DOHH2 (cell line): Measurements from ENCODE around the gene SERP2.

Source experiments
- H3F3A ChIP-seq: fragments of 200-600 bp; sonication (generic), shearing (Covaris generic); 2 replicates; pipeline ENCODE4 v1.6.0; 2016; ENCODE audit warnings: antibody characterized with exemption, mild to moderate bottlenecking; ENCODE audit not compliant: control insufficient read depth, insufficient read depth
- H3K27ac ChIP-seq: fragments of 200-600 bp; sonication (generic); 2 replicates; pipeline ENCODE4 v1.5.1; 2014; ENCODE audit warnings: low read depth, mild to moderate bottlenecking, low read length, moderate library complexity
- H3K27me3 ChIP-seq: fragments of 200-600 bp; sonication (generic); 2 replicates; pipeline ENCODE4 v1.6.1; 2014; ENCODE audit warnings: mild to moderate bottlenecking, low read length, mixed read lengths; ENCODE audit not compliant: control insufficient read depth
- H3K36me3 ChIP-seq: fragments of 200-600 bp; sonication (generic); 2 replicates; pipeline ENCODE4 v1.6.1; 2014; ENCODE audit warnings: mild to moderate bottlenecking, low read length, moderate library complexity, mixed read lengths; ENCODE audit not compliant: control insufficient read depth
- H3K4me1 ChIP-seq: fragments of 200-600 bp; sonication (generic); 2 replicates; pipeline ENCODE4 v1.6.1; 2014; ENCODE audit warnings: mild to moderate bottlenecking, low read length, mixed read lengths; ENCODE audit not compliant: control insufficient read depth
- H3K4me2 ChIP-seq: fragments of 200-600 bp; sonication (generic); 2 replicates; pipeline ENCODE4 v1.6.0; 2014; ENCODE audit warnings: mild to moderate bottlenecking, low read length, moderate library complexity
- H3K4me3 ChIP-seq: fragments of 200-600 bp; sonication (generic); 2 replicates; pipeline ENCODE4 v1.5.1; 2014; ENCODE audit warnings: mild to moderate bottlenecking, low read length, mixed read lengths
- H3K79me2 ChIP-seq: fragments of 200-600 bp; sonication (generic); 2 replicates; pipeline ENCODE4 v1.6.1; 2014; ENCODE audit warnings: mild to moderate bottlenecking, low read length, mixed read lengths; ENCODE audit not compliant: control insufficient read depth
- H3K9me2 ChIP-seq: fragments of 200-600 bp; sonication (generic); replicated peaks from 2 replicates; pipeline ENCODE4 v1.6.1; 2014; ENCODE audit warnings: mild to moderate bottlenecking, low read length, mixed read lengths; ENCODE audit not compliant: control insufficient read depth
- H3K9me3 ChIP-seq: fragments of 200-600 bp; sonication (generic); 2 replicates; pipeline ENCODE4 v1.6.1; 2014; ENCODE audit warnings: antibody characterized with exemption, low read length, mixed read lengths; ENCODE audit not compliant: control insufficient read depth, insufficient read depth
- H4K20me1 ChIP-seq: fragments of 200-600 bp; sonication (generic); 2 replicates; pipeline ENCODE4 v1.6.0; 2014; ENCODE audit warnings: low read depth, mild to moderate bottlenecking, antibody characterized with exemption, low read length, moderate library complexity; ENCODE audit not compliant: control insufficient read depth, insufficient read depth
- EZH2phosphoT487 ChIP-seq: fragments of 200-600 bp; sonication (generic); IDR thresholded peaks from 2 replicates; pipeline ENCODE4 v1.6.1; 2017; ENCODE audit warnings: borderline replicate concordance, mild to moderate bottlenecking, antibody characterized with exemption, low read length, moderate library complexity, mixed read lengths
- TF ChIP-seq, protein P1 (sequence below): fragments of 200-600 bp; sonication (generic); IDR thresholded peaks from one replicate; pipeline ENCODE4 v1.5.1; 2014; ENCODE audit warnings: antibody characterized with exemption, mild to moderate bottlenecking, low read depth, low read length; ENCODE audit not compliant: poor library complexity, severe bottlenecking

The SERP2 gene

DNA sequence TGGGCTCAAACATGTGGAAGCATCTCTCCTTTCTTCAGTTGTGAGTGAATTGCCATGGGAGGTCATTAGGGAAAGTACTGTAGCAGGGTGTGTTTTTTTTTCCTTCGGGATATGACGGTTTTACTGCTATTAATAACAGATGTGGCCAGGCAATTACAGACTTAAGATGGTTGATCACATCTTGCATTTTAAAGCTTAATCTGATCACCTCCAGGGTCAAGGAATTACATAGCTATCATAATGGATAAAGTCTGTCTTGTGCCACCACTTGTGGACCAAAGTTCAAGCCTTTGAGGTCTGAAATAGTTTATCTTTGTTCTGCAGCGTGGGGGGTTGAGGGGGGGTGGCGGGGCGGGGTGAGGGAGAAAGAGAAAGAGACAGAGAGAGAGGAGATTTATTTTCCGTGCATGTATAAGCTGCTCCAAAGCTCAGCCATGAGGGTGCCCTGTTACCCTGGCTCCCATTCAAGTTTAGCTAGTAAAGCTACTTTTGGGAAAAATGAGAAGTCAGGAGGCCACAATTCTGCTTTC lies 5.5 kb upstream of the SERP2 start:
- Histone ChIP-seq H3K36me3 (no peaks in the 10 kb centered on the region), H3K4me2 (no peak overlapping the region), H3K9me3 (no peaks in the 10 kb centered on the region), H3K4me1 (peaks cover 15% of the 10 kb centered on the region), H4K20me1 (no peaks in the 10 kb centered on the region), H3K4me3 (no peak overlapping the region), H3K9me2 (no peaks in the 10 kb centered on the region), H3K27ac (no peak overlapping the region), H3F3A (no peaks in the 10 kb centered on the region), H3K79me2 (no peaks in the 10 kb centered on the region), H3K27me3 (no peaks in the 10 kb centered on the region)
- TF ChIP-seq, protein P1, sequence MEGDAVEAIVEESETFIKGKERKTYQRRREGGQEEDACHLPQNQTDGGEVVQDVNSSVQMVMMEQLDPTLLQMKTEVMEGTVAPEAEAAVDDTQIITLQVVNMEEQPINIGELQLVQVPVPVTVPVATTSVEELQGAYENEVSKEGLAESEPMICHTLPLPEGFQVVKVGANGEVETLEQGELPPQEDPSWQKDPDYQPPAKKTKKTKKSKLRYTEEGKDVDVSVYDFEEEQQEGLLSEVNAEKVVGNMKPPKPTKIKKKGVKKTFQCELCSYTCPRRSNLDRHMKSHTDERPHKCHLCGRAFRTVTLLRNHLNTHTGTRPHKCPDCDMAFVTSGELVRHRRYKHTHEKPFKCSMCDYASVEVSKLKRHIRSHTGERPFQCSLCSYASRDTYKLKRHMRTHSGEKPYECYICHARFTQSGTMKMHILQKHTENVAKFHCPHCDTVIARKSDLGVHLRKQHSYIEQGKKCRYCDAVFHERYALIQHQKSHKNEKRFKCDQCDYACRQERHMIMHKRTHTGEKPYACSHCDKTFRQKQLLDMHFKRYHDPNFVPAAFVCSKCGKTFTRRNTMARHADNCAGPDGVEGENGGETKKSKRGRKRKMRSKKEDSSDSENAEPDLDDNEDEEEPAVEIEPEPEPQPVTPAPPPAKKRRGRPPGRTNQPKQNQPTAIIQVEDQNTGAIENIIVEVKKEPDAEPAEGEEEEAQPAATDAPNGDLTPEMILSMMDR = no peak
- no peak for TF ChIP-seq EZH2phosphoT487

GRCh38 chr13:44368599-44369368 lies 4.8 kb upstream of the SERP2 start:
- Histone ChIP-seq H3K4me2 (no peak overlapping the region), H4K20me1 (no peaks in the 10 kb centered on the region), H3F3A (no peaks in the 10 kb centered on the region), H3K4me3 (no peak overlapping the region), H3K27ac (no peak overlapping the region), H3K9me3 (no peaks in the 10 kb centered on the region), H3K9me2 (no peaks in the 10 kb centered on the region), H3K4me1 (peaks cover 9% of the 10 kb centered on the region), H3K79me2 (no peaks in the 10 kb centered on the region), H3K36me3 (no peaks in the 10 kb centered on the region), H3K27me3 (no peaks in the 10 kb centered on the region)
- TF ChIP-seq EZH2phosphoT487 = no peak
- TF ChIP-seq, protein P1 = no peak

GRCh38 chr13:44371421-44371820 lies 2.2 kb upstream of the SERP2 start:
- H3K9me3 ChIP-seq = no peaks in the 10 kb centered on the region
- H3F3A ChIP-seq = no peaks in the 10 kb centered on the region
- H3K9me2 ChIP-seq = no peaks in the 10 kb centered on the region
- H3K79me2 ChIP-seq = no peaks in the 10 kb centered on the region
- H3K36me3 ChIP-seq = no peaks in the 10 kb centered on the region
- no peak for TF ChIP-seq EZH2phosphoT487
- no peak overlapping the region for H3K4me2 ChIP-seq
- H4K20me1 ChIP-seq = no peaks in the 10 kb centered on the region
- no peaks in the 10 kb centered on the region for H3K27me3 ChIP-seq
- 0 out of 2 replicates have a peak, but pooled peaks cover 7% of the 10 kb centered on the region for H3K4me1 ChIP-seq
- no peak overlapping the region for H3K4me3 ChIP-seq
- H3K27ac ChIP-seq = no peak overlapping the region

- H3K4me3 ChIP-seq = no peak overlapping the region
- no peaks in the 10 kb centered on the region for H3K79me2 ChIP-seq
- H3K27ac ChIP-seq = no peak overlapping the region
- TF ChIP-seq EZH2phosphoT487 = no peak
- TF ChIP-seq, protein P1 = no peak
- 0 out of 2 replicates have a peak, but pooled peaks cover 7% of the 10 kb centered on the region for H3K4me1 ChIP-seq
- no peaks in the 10 kb centered on the region for H3K9me2 ChIP-seq
- H3K27me3 ChIP-seq = no peaks in the 10 kb centered on the region
- no peaks in the 10 kb centered on the region for H3K9me3 ChIP-seq
- H3K36me3 ChIP-seq = no peaks in the 10 kb centered on the region
- no peak overlapping the region for H3K4me2 ChIP-seq
- H3F3A ChIP-seq = no peaks in the 10 kb centered on the region
- no peaks in the 10 kb centered on the region for H4K20me1 ChIP-seq
These were observed 400 bp upstream of the SERP2 start for GRCh38 chr13:44373247-44373600.
